Measurements from ENCODE around the gene USP32.

The USP32 gene

GRCh38 chr17:60416368-60416925, 24.5 kb upstream of the USP32 start:
- in situ Hi-C loops (cut with MboI; ENCODE audit: low sequenced_read_pairs, unreplicated experiment), result loop anchor here (25.0 kb wide), 1 partner anchor 279 kb away; the partner anchor contains the start of gene CA4
- DNase-seq (ENCODE audit: low spot score), result no peak

DNA sequence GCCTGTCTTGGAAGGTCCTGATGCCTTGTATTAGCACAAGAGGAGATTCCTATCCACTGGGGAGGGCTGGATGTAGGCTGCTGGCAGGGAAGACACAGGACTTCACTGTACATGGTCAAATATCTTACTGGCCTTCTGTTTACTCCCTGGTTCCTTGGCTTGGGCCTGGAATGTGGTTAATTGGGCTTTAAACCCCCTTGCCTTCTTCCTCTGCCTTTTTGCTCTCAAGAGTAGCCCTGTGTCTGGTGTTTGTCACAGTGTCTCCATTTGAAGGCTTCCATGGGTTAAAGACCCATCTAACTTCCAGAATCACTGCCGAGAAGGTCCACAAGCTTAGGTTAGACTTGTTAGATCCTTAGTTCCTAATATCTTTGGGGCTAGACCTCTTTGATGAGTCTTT, 23.2 kb upstream of the USP32 start:
- no peak for TF ChIP-seq CTCF (IDR thresholded peaks at IDR 0.05; ENCODE audit: borderline replicate concordance, control extremely low read depth, extremely low read depth, insufficient read depth, missing control alignments)
- in situ Hi-C loops (cut with MboI; ENCODE audit: low sequenced_read_pairs, unreplicated experiment), result loop anchor here (25.0 kb wide), 1 partner anchor 278 kb away; the partner anchor contains the start of gene CA4
- DNase-seq (ENCODE audit: low spot score), result no peak

More at GRCh38 chr17:60416368-60416925, 24.5 kb upstream of the USP32 start:
- TF ChIP-seq CTCF (IDR thresholded peaks at IDR 0.05; ENCODE audit: borderline replicate concordance, control extremely low read depth, extremely low read depth, insufficient read depth, missing control alignments), result no peak

DNA sequence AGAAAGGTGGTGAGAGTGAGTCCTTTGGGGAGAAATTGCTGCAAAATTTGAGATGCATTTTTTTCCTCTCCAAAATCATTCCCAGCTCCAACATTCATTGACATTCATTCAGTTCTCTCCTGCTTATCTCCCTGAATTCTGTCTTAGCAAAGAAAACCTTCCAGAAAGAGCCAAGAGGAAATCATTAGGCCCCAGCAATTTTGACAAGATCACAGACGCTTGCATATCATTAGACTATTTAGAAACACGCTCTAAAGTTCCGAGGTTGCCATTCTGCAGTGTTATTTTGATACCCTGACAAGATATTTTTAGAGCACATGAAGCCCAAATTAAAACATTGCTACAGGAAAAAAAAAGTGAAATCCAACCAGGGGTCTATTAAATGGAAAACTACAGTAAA, 20.8 kb upstream of the USP32 start:
- in situ Hi-C loops (cut with MboI; ENCODE audit: low sequenced_read_pairs, unreplicated experiment), result loop anchor here (25.0 kb wide), 1 partner anchor 275 kb away; the partner anchor contains the start of gene CA4
- no peak for DNase-seq (ENCODE audit: low spot score)
- TF ChIP-seq CTCF (IDR thresholded peaks at IDR 0.05; ENCODE audit: borderline replicate concordance, control extremely low read depth, extremely low read depth, insufficient read depth, missing control alignments), result no peak

DNA sequence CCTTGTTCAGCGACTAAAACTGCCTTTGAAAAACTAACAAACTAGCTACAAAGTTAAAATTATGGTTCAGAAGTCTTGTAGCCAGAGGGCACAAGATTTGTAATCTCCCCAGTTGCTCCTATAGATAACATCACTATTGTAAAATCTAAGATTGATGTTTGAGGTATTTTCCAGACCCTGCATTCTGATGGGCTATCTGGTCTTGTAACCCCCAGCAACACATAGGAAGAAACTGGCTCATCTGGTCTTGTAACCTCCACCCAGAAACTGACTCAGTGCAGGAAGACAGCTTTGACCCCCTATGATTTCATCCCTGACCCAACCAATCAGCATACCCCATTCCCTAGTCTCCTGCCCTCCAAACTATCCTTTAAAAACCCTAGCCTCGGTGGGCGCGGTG, 18.1 kb upstream of the USP32 start:
- no peak for DNase-seq (ENCODE audit: low spot score)
- in situ Hi-C loops (cut with MboI; ENCODE audit: low sequenced_read_pairs, unreplicated experiment), result loop anchor here (25.0 kb wide), 1 partner anchor 273 kb away; the partner anchor contains the start of gene CA4
- TF ChIP-seq CTCF (IDR thresholded peaks at IDR 0.05; ENCODE audit: borderline replicate concordance, control extremely low read depth, extremely low read depth, insufficient read depth, missing control alignments), result no peak

DNA sequence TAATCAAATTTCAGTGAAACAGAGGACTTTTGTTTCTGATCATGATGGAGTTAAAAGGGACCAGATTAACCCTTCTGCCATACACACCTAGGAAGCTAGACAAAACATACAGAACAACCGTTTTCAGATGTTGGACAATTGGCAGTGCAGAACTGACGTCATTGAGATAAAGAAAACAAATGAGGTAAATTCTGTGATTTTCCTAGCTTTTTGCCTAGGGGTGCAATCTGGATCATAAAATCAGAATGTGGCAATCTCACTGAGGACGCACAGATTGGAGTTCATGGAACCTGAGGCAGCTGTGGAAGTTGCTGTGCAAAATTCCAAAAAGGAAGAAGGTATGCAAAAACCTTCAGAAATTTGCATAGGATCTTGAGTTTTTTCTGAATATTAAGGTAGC, 15.0 kb upstream of the USP32 start:
- DNase-seq (ENCODE audit: low spot score), result no peak
- in situ Hi-C loops (cut with MboI; ENCODE audit: low sequenced_read_pairs, unreplicated experiment), result loop anchor here (25.0 kb wide), 1 partner anchor 270 kb away; the partner anchor contains the start of gene CA4
- TF ChIP-seq CTCF (IDR thresholded peaks at IDR 0.05; ENCODE audit: borderline replicate concordance, control extremely low read depth, extremely low read depth, insufficient read depth, missing control alignments), result no peak

- in situ Hi-C loops (cut with MboI; ENCODE audit: low sequenced_read_pairs, unreplicated experiment), result loop anchor here (25.0 kb wide), 1 partner anchor 267 kb away; the partner anchor contains the start of gene CA4
- no peak for TF ChIP-seq CTCF (IDR thresholded peaks at IDR 0.05; ENCODE audit: borderline replicate concordance, control extremely low read depth, extremely low read depth, insufficient read depth, missing control alignments)
- no peak for DNase-seq (ENCODE audit: low spot score)
Measured at GRCh38 chr17:60403962-60404361, 12.0 kb upstream of the USP32 start.

Data from GM13976 (cell line).